Brain microvascular endothelial cell (primary cell): ENCODE measurements around the gene COL2A1.

Source experiments
- DNase-seq: peaks from one replicate; pipeline ENCODE4 v3.0.0-alpha.2; 2020
- H3K27ac ChIP-seq: fragments of 250-450 bp; sonication (Bioruptor Pico); 2 replicates; pipeline ENCODE4 v1.5.1; 2020; ENCODE audit warnings: mild to moderate bottlenecking, moderate library complexity
- H3K27me3 ChIP-seq: fragments of 250-450 bp; sonication (Bioruptor Pico); replicated peaks from 2 replicates; pipeline ENCODE4 v1.5.1; 2020; ENCODE audit warnings: mild to moderate bottlenecking
- H3K36me3 ChIP-seq: fragments of 250-450 bp; sonication (Bioruptor Pico); replicated peaks from 2 replicates; pipeline ENCODE4 v1.5.1; 2020; ENCODE audit warnings: mild to moderate bottlenecking
- H3K4me3 ChIP-seq: 2 replicates; pipeline ENCODE4 v1.5.1; 2011; ENCODE audit warnings: low read depth, mild to moderate bottlenecking, control low read depth, low read length, moderate library complexity
- in situ Hi-C: cut with HindIII; loops from 2 replicates; pipeline ENCODE4 v1.10.0; 2017; ENCODE audit warnings: low sequenced_read_pairs, low pct_ligation_motif_present
- TF ChIP-seq, protein P1 (sequence below): IDR thresholded peaks from 2 replicates; pipeline ENCODE4 v1.5.1; 2011; ENCODE audit warnings: low read depth, mild to moderate bottlenecking, moderate library complexity, low read length, control low read depth, inconsistent platforms; ENCODE audit errors: missing control alignments

The COL2A1 gene

DNA sequence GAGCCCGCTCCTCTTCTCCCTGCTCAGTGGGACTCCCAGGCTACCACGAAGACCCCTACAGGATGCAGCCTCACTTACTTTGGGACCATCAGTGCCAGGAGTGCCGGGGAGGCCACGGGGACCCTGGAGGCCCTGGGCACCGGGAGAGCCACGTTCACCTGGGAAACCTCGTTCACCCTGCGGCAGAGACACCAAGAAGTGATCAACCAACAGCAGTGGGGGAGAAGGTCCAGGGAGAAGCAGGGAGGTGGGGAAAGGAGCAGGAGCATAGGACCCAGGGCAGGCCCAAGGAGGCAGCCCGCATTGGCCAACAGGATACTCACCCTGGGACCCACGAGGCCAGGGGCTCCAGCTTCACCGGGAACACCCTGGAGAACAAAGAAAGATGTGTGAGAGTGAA lies 21.5 kb downstream of the COL2A1 start:
- in situ Hi-C loops, result no loop called here
- TF ChIP-seq, protein P1, sequence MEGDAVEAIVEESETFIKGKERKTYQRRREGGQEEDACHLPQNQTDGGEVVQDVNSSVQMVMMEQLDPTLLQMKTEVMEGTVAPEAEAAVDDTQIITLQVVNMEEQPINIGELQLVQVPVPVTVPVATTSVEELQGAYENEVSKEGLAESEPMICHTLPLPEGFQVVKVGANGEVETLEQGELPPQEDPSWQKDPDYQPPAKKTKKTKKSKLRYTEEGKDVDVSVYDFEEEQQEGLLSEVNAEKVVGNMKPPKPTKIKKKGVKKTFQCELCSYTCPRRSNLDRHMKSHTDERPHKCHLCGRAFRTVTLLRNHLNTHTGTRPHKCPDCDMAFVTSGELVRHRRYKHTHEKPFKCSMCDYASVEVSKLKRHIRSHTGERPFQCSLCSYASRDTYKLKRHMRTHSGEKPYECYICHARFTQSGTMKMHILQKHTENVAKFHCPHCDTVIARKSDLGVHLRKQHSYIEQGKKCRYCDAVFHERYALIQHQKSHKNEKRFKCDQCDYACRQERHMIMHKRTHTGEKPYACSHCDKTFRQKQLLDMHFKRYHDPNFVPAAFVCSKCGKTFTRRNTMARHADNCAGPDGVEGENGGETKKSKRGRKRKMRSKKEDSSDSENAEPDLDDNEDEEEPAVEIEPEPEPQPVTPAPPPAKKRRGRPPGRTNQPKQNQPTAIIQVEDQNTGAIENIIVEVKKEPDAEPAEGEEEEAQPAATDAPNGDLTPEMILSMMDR, result no peak
- no peak for DNase-seq
- H3K27me3 ChIP-seq, result no peaks in the 10 kb centered on the region
- H3K4me3 ChIP-seq, result no peak overlapping the region
- no peak overlapping the region for H3K27ac ChIP-seq
- no peaks in the 10 kb centered on the region for H3K36me3 ChIP-seq

DNA sequence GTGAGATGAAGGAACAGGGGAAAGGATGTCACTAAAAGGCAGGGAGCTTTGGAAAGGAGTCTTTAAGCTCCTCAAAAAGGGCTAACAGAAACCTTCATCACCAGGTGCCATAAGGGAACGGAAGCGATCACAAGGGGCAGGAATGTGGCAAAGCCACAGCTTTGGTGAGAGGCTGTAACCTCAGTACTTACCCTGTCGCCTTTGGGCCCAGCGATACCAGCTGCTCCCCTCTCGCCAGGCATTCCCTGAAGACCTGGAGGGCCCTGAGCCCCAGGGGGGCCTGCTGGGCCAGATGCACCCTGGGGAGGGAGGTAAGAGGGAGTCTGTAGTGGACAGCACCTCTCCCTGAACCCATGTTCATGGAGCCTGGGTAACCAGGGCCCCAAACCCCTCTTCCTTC lies 22.0 kb downstream of the COL2A1 start:
- in situ Hi-C loops, result no loop called here
- no peak for DNase-seq
- TF ChIP-seq, protein P1, result no peak
- no peaks in the 10 kb centered on the region for H3K27me3 ChIP-seq
- no peak overlapping the region for H3K4me3 ChIP-seq
- no peaks in the 10 kb centered on the region for H3K36me3 ChIP-seq
- no peak overlapping the region for H3K27ac ChIP-seq

DNA sequence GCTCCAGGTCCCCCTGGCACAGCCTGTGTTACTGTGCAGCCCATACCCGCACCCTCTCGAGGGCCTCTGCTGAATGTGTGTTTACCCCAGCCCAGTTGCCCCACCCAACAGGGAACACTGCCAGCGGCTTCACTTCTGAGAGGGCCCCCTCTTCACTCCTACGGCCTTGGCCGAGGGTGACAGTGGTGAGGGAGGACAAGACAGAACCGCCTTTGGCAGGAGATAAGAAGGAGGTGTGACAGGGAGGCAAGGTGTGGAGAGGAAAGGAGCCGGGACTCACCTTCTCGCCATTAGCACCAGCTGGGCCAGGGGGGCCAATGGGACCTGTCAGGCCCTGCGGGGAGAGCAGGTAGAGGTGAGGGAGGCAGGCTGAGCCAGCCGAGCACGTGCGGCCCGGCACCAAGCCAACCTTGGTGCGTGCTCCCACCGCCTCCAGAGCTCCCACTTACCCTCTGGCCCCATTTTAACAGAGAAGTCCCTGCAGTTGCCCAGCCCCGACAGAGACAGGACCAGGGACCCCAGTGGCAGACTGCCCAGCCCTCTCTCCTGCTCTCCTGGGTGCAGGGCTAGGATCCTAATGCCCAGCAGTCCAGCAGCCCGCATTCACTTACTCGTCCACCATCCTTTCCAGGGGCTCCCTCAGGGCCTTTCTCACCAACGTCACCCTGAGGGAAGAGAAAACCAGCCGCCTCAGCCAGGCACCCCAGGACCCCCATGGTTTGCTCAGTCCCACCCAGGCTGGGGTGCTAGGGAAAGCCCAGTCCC lies 22.6 kb downstream of the COL2A1 start:
- DNase-seq, result no peak
- TF ChIP-seq, protein P1, result no peak
- Histone ChIP-seq H3K27ac (no peak overlapping the region), H3K4me3 (no peak overlapping the region), H3K36me3 (no peaks in the 10 kb centered on the region), H3K27me3 (no peaks in the 10 kb centered on the region)
- in situ Hi-C loops, result no loop called here

DNA sequence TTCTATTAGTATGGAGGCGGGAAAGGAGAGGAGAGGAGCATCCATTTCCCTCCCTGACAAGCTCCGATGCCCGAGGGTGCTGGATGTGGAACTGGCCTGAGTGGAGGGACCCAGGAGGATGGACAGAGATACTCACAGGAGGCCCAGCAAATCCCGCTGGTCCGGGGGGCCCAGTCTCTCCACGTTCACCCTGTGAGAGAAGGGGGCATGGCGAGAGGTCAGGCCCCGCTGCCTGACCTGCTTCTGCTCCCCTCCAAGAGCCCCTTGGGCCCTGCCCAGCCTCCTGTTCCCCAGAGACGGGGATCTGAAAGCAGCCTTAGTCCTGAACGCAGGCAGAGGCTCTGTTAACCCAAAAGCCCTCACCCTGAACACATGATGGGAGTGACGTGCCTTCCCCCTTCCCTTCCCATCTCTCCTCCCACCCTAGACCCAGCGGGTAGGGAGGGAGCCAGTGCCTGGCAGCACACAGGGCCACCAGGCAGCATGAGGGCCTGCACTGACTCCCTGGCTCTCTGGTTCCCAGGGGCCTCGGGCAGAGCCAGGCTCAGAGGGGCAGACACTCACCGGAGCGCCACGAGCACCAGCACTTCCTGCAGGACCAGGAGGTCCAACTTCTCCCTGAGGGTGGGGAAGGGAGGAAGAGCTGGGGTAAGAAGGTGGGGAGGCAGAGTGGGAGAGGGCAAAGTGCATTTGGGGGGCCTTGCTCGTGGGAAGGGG lies 23.3 kb downstream of the COL2A1 start:
- no peaks in the 10 kb centered on the region for H3K36me3 ChIP-seq
- H3K27me3 ChIP-seq, result no peaks in the 10 kb centered on the region
- TF ChIP-seq, protein P1, result no peak
- no peak overlapping the region for H3K4me3 ChIP-seq
- H3K27ac ChIP-seq, result no peak overlapping the region
- in situ Hi-C loops, result no loop called here
- no peak for DNase-seq

DNA sequence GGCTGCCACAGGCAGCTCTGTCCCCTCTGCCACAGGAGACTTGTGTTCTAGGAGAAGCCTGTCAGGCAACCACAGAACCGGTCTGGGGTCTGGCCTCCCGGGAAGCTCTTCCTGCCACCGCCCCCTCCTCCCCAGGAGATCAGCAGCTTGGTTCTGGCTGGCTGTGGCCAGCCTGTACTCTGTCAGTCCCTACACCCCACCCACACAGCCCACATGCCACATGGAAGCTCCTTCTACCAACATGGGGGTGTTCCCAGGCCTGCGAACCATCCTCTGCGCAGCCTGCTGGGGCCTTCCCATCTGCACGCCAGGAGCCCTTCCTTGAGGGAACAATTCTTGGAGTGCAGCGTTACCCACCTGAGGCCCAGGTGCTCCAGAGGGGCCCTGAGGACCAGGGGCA lies 24.1 kb downstream of the COL2A1 start:
- TF ChIP-seq, protein P1, result no peak
- no peak for DNase-seq
- H3K36me3 ChIP-seq, result no peaks in the 10 kb centered on the region
- in situ Hi-C loops, result no loop called here
- H3K27ac ChIP-seq, result no peak overlapping the region
- H3K27me3 ChIP-seq, result no peaks in the 10 kb centered on the region
- H3K4me3 ChIP-seq, result no peak overlapping the region

DNA sequence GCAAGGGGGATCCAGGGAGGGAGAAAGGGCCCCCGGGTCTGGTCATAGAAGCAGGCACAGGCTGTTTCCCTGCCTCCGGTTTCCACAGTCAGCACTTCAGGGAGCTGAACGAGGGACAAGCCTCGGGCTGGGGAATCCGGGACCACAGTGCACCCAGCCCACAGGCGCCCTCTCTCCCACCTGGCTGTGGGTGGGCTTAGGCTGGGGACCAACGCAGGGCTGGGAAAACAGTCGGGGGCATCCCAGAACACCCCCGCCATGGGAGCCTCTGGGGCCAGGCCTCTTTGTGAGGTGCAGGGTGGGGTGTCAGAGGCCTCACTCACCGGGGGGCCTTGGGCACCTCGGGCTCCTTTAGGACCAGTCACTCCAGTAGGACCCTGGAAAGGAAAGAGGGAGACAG lies 24.6 kb downstream of the COL2A1 start:
- DNase-seq, result no peak
- Histone ChIP-seq H3K27me3 (no peaks in the 10 kb centered on the region), H3K4me3 (no peak overlapping the region), H3K36me3 (no peaks in the 10 kb centered on the region), H3K27ac (no peak overlapping the region)
- in situ Hi-C loops, result no loop called here
- TF ChIP-seq, protein P1, result no peak
